Measurements from ENCODE around the gene XRCC5.

Gene XRCC5

GRCh38 chr2:216149741-216150140, 40.6 kb downstream of the XRCC5 start:
- Histone ChIP-seq H3K36me3 (ENCODE audit: control insufficient read depth, insufficient read depth, low read length) (peaks cover 36% of the 10 kb centered on the region), H3K4me3 (ENCODE audit: low read length) (no peak overlapping the region), H3K9ac (ENCODE audit: low read length) (no peak overlapping the region), H3K27me3 (ENCODE audit: control insufficient read depth, insufficient read depth, low read length) (no peaks in the 10 kb centered on the region), H3K4me1 (ENCODE audit: control insufficient read depth, insufficient read depth, low read length) (no peaks in the 10 kb centered on the region), H3K27ac (ENCODE audit: low read depth, low read length) (no peak overlapping the region)

- Histone ChIP-seq H3K4me1 (ENCODE audit: control insufficient read depth, insufficient read depth, low read length) (no peaks in the 10 kb centered on the region), H3K4me3 (ENCODE audit: low read length) (no peak overlapping the region), H3K9ac (ENCODE audit: low read length) (no peak overlapping the region), H3K27ac (ENCODE audit: low read depth, low read length) (no peak overlapping the region), H3K27me3 (ENCODE audit: control insufficient read depth, insufficient read depth, low read length) (no peaks in the 10 kb centered on the region), H3K36me3 (ENCODE audit: control insufficient read depth, insufficient read depth, low read length) (peaks cover 40% of the 10 kb centered on the region)
Observed at GRCh38 chr2:216151313-216152025, 42.3 kb downstream of the XRCC5 start.

GRCh38 chr2:216155954-216156353, 46.8 kb downstream of the XRCC5 start:
- no peak overlapping the region for H3K27ac ChIP-seq (ENCODE audit: low read depth, low read length)
- H3K9ac ChIP-seq (ENCODE audit: low read length) = no peak overlapping the region
- no peaks in the 10 kb centered on the region for H3K4me1 ChIP-seq (ENCODE audit: control insufficient read depth, insufficient read depth, low read length)
- no peak overlapping the region for H3K4me3 ChIP-seq (ENCODE audit: low read length)
- no peaks in the 10 kb centered on the region for H3K27me3 ChIP-seq (ENCODE audit: control insufficient read depth, insufficient read depth, low read length)
- H3K36me3 ChIP-seq (ENCODE audit: control insufficient read depth, insufficient read depth, low read length) = peaks cover 20% of the 10 kb centered on the region

GRCh38 chr2:216156822-216157221, 47.7 kb downstream of the XRCC5 start:
- Histone ChIP-seq H3K4me3 (ENCODE audit: low read length) (no peak overlapping the region), H3K9ac (ENCODE audit: low read length) (no peak overlapping the region), H3K4me1 (ENCODE audit: control insufficient read depth, insufficient read depth, low read length) (no peaks in the 10 kb centered on the region), H3K36me3 (ENCODE audit: control insufficient read depth, insufficient read depth, low read length) (peaks cover 13% of the 10 kb centered on the region), H3K27ac (ENCODE audit: low read depth, low read length) (no peak overlapping the region), H3K27me3 (ENCODE audit: control insufficient read depth, insufficient read depth, low read length) (no peaks in the 10 kb centered on the region)

- Histone ChIP-seq H3K36me3 (ENCODE audit: control insufficient read depth, insufficient read depth, low read length) (peaks cover 12% of the 10 kb centered on the region), H3K4me1 (ENCODE audit: control insufficient read depth, insufficient read depth, low read length) (no peaks in the 10 kb centered on the region), H3K9ac (ENCODE audit: low read length) (no peak overlapping the region), H3K4me3 (ENCODE audit: low read length) (no peak overlapping the region), H3K27me3 (ENCODE audit: control insufficient read depth, insufficient read depth, low read length) (no peaks in the 10 kb centered on the region), H3K27ac (ENCODE audit: low read depth, low read length) (no peak overlapping the region)
Observed at GRCh38 chr2:216159144-216159543, 50.0 kb downstream of the XRCC5 start.

GRCh38 chr2:216159646-216160045, 50.5 kb downstream of the XRCC5 start:
- peaks cover 14% of the 10 kb centered on the region for H3K36me3 ChIP-seq (ENCODE audit: control insufficient read depth, insufficient read depth, low read length)
- no peaks in the 10 kb centered on the region for H3K27me3 ChIP-seq (ENCODE audit: control insufficient read depth, insufficient read depth, low read length)
- no peak overlapping the region for H3K9ac ChIP-seq (ENCODE audit: low read length)
- no peak overlapping the region for H3K4me3 ChIP-seq (ENCODE audit: low read length)
- no peaks in the 10 kb centered on the region for H3K4me1 ChIP-seq (ENCODE audit: control insufficient read depth, insufficient read depth, low read length)
- no peak overlapping the region for H3K27ac ChIP-seq (ENCODE audit: low read depth, low read length)

GRCh38 chr2:216160786-216161185, 51.6 kb downstream of the XRCC5 start:
- H3K4me3 ChIP-seq (ENCODE audit: low read length) = no peak overlapping the region
- H3K27ac ChIP-seq (ENCODE audit: low read depth, low read length) = no peak overlapping the region
- no peaks in the 10 kb centered on the region for H3K4me1 ChIP-seq (ENCODE audit: control insufficient read depth, insufficient read depth, low read length)
- H3K27me3 ChIP-seq (ENCODE audit: control insufficient read depth, insufficient read depth, low read length) = no peaks in the 10 kb centered on the region
- peaks cover 12% of the 10 kb centered on the region for H3K36me3 ChIP-seq (ENCODE audit: control insufficient read depth, insufficient read depth, low read length)
- H3K9ac ChIP-seq (ENCODE audit: low read length) = no peak overlapping the region

GRCh38 chr2:216161967-216162366, 52.8 kb downstream of the XRCC5 start:
- Histone ChIP-seq H3K27ac (ENCODE audit: low read depth, low read length) (no peak overlapping the region), H3K4me3 (ENCODE audit: low read length) (no peak overlapping the region), H3K4me1 (ENCODE audit: control insufficient read depth, insufficient read depth, low read length) (no peaks in the 10 kb centered on the region), H3K36me3 (ENCODE audit: control insufficient read depth, insufficient read depth, low read length) (peaks cover 10% of the 10 kb centered on the region), H3K9ac (ENCODE audit: low read length) (no peak overlapping the region), H3K27me3 (ENCODE audit: control insufficient read depth, insufficient read depth, low read length) (no peaks in the 10 kb centered on the region)

- H3K9ac ChIP-seq (ENCODE audit: low read length) = no peak overlapping the region
- no peak overlapping the region for H3K4me3 ChIP-seq (ENCODE audit: low read length)
- peaks cover 10% of the 10 kb centered on the region for H3K36me3 ChIP-seq (ENCODE audit: control insufficient read depth, insufficient read depth, low read length)
- H3K4me1 ChIP-seq (ENCODE audit: control insufficient read depth, insufficient read depth, low read length) = no peaks in the 10 kb centered on the region
- no peaks in the 10 kb centered on the region for H3K27me3 ChIP-seq (ENCODE audit: control insufficient read depth, insufficient read depth, low read length)
- no peak overlapping the region for H3K27ac ChIP-seq (ENCODE audit: low read depth, low read length)
Observed at GRCh38 chr2:216163518-216163917, 54.4 kb downstream of the XRCC5 start.

GRCh38 chr2:216164087-216164486, 54.9 kb downstream of the XRCC5 start:
- Histone ChIP-seq H3K27ac (ENCODE audit: low read depth, low read length) (no peak overlapping the region), H3K4me3 (ENCODE audit: low read length) (no peak overlapping the region), H3K4me1 (ENCODE audit: control insufficient read depth, insufficient read depth, low read length) (no peaks in the 10 kb centered on the region), H3K36me3 (ENCODE audit: control insufficient read depth, insufficient read depth, low read length) (peaks cover 13% of the 10 kb centered on the region), H3K9ac (ENCODE audit: low read length) (no peak overlapping the region), H3K27me3 (ENCODE audit: control insufficient read depth, insufficient read depth, low read length) (no peaks in the 10 kb centered on the region)

GRCh38 chr2:216164576-216164975, 55.4 kb downstream of the XRCC5 start:
- Histone ChIP-seq H3K4me3 (ENCODE audit: low read length) (no peak overlapping the region), H3K4me1 (ENCODE audit: control insufficient read depth, insufficient read depth, low read length) (no peaks in the 10 kb centered on the region), H3K27ac (ENCODE audit: low read depth, low read length) (no peak overlapping the region), H3K9ac (ENCODE audit: low read length) (no peak overlapping the region), H3K36me3 (ENCODE audit: control insufficient read depth, insufficient read depth, low read length) (peaks cover 13% of the 10 kb centered on the region), H3K27me3 (ENCODE audit: control insufficient read depth, insufficient read depth, low read length) (no peaks in the 10 kb centered on the region)

- no peak overlapping the region for H3K9ac ChIP-seq (ENCODE audit: low read length)
- H3K36me3 ChIP-seq (ENCODE audit: control insufficient read depth, insufficient read depth, low read length) = peaks cover 14% of the 10 kb centered on the region
- no peak overlapping the region for H3K4me3 ChIP-seq (ENCODE audit: low read length)
- no peak overlapping the region for H3K27ac ChIP-seq (ENCODE audit: low read depth, low read length)
- no peaks in the 10 kb centered on the region for H3K4me1 ChIP-seq (ENCODE audit: control insufficient read depth, insufficient read depth, low read length)
- no peaks in the 10 kb centered on the region for H3K27me3 ChIP-seq (ENCODE audit: control insufficient read depth, insufficient read depth, low read length)
Observed at GRCh38 chr2:216165711-216166110, 56.6 kb downstream of the XRCC5 start.

- Histone ChIP-seq H3K4me3 (ENCODE audit: low read length) (no peak overlapping the region), H3K4me1 (ENCODE audit: control insufficient read depth, insufficient read depth, low read length) (no peaks in the 10 kb centered on the region), H3K27me3 (ENCODE audit: control insufficient read depth, insufficient read depth, low read length) (no peaks in the 10 kb centered on the region), H3K36me3 (ENCODE audit: control insufficient read depth, insufficient read depth, low read length) (peaks cover 16% of the 10 kb centered on the region), H3K27ac (ENCODE audit: low read depth, low read length) (no peak overlapping the region), H3K9ac (ENCODE audit: low read length) (no peak overlapping the region)
Observed at GRCh38 chr2:216169087-216169486, 59.9 kb downstream of the XRCC5 start.

Measured in rectal smooth muscle tissue (tissue), 1 donor.